A549 (cell line): ENCODE data around the gene NRSN2. TPM values are rescaled to one million over a fixed set of nuclear protein-coding genes. Genes with fewer than 3 reads are reported as not detected.

ENCODE experiments used
- ATAC-seq, 2 experiments: fragments of 200-7000 bp in 1 of 2; fragments of >200 bp in 1 of 2; cut with Nextera tagmentation in 1 of 2; cut with Tn5 transposase in 1 of 2; 3 replicates each; pipeline versions ENCODE4 v1.8.0 to v1.9.1; 2018 to 2020; ENCODE audit warnings: mild to moderate bottlenecking in 1 of 2, moderate library complexity in 1 of 2
- CTCF ChIA-PET: fragments of 300-600 bp; sonication (Branson Sonifier 250); formaldehyde crosslinking; extraction: SDS; loops from one replicate; lab custom pipeline; 2021; ENCODE audit warnings: antibody characterized with exemption, inconsistent platforms; lab: Yijun Ruan, JAX
- POLR2A ChIA-PET: fragments of 350-600 bp; formaldehyde crosslinking; extraction: SDS; loops from one replicate; lab custom pipeline; 2021; ENCODE audit warnings: antibody characterized with exemption, inconsistent platforms; lab: Yijun Ruan, JAX
- DNase-seq, 2 experiments: peaks; one replicate each; pipeline versions ENCODE4 v3.0.0 to v3.0.0-alpha.2; 2011 to 2016; ENCODE audit warnings: low read depth in 1 of 2, low spot score in 1 of 2
- FAIRE-seq: peaks from 2 replicates; lab custom pipeline; 2011; peaks lifted over from hg19 to GRCh38; lab: Jason Lieb, UNC
- H3K27ac ChIP-seq, 2 experiments: fragments of >200 bp; sonication (Bioruptor Twin); formaldehyde crosslinking; 3 replicates each; pipeline ENCODE4 v1.5.1; 2016 to 2017
- H3K4me1 ChIP-seq: fragments of >200 bp; sonication (Bioruptor Twin); formaldehyde crosslinking; 3 replicates; pipeline ENCODE4 v1.6.1; 2016
- H3K4me2 ChIP-seq: fragments of >200 bp; sonication (Bioruptor Twin); formaldehyde crosslinking; 3 replicates; pipeline ENCODE4 v1.6.1; 2016
- H3K4me3 ChIP-seq: fragments of >200 bp; sonication (Bioruptor Twin); formaldehyde crosslinking; 3 replicates; pipeline ENCODE4 v1.5.1; 2016
- H3K9me3 ChIP-seq: fragments of >200 bp; sonication (Bioruptor Twin); formaldehyde crosslinking; 3 replicates; pipeline ENCODE4 v1.6.1; 2016
- CHD2 ChIP-seq: fragments of 150-350 bp; IDR thresholded peaks from 2 replicates; pipeline ENCODE4 v1.6.1; 2014; ENCODE audit warnings: low read length; ENCODE audit not compliant: partially characterized antibody
- EHF ChIP-seq: fragments of 250-450 bp; sonication (Bioruptor Pico); IDR thresholded peaks from 2 replicates; pipeline ENCODE4 v1.5.0; 2020; ENCODE audit warnings: mild to moderate bottlenecking
- EHMT2 ChIP-seq: fragments of 200-600 bp; sonication (generic); IDR thresholded peaks from 2 replicates; pipeline ENCODE4 v1.6.1; 2016; ENCODE audit warnings: antibody characterized with exemption, low read depth, mild to moderate bottlenecking, moderate library complexity
- FOSB ChIP-seq: fragments of 250-450 bp; sonication (Bioruptor Pico); IDR thresholded peaks from 2 replicates; pipeline ENCODE4 v1.5.0; 2020; ENCODE audit warnings: mild to moderate bottlenecking, moderate library complexity
- GATA3 ChIP-seq: IDR thresholded peaks from 2 replicates; pipeline ENCODE4 v1.6.1; 2012; ENCODE audit warnings: borderline replicate concordance
- HEYL ChIP-seq: fragments of 250-450 bp; sonication (Bioruptor Pico); IDR thresholded peaks from 2 replicates; pipeline ENCODE4 v1.8.0; 2021; ENCODE audit warnings: mild to moderate bottlenecking, moderate library complexity
- HOXA7 ChIP-seq: fragments of 250-450 bp; sonication (Bioruptor Pico); IDR thresholded peaks from 2 replicates; pipeline ENCODE4 v1.5.0; 2020; ENCODE audit warnings: mild to moderate bottlenecking, moderate library complexity
- HOXB13 ChIP-seq: fragments of 250-450 bp; sonication (Bioruptor Pico); IDR thresholded peaks from 2 replicates; pipeline ENCODE4 v1.5.0; 2020; ENCODE audit warnings: low read depth, mild to moderate bottlenecking, moderate library complexity
- JUN ChIP-seq, 2 experiments: fragments of >200 bp; sonication (Bioruptor Twin); formaldehyde crosslinking; IDR thresholded peaks; 2 replicates in 1 of 2; 3 replicates in 1 of 2; pipeline ENCODE4 v1.6.1; 2016 to 2017
- MAFK ChIP-seq: fragments of 450-650 bp; IDR thresholded peaks from 2 replicates; pipeline ENCODE4 v1.6.1; 2014; ENCODE audit not compliant: partially characterized antibody
- MYC ChIP-seq: IDR thresholded peaks from 2 replicates; pipeline ENCODE4 v1.6.1; 2012; ENCODE audit warnings: mild to moderate bottlenecking, inconsistent platforms, low read length, improper control_type of control experiment, borderline replicate concordance
- NPAS2 ChIP-seq: fragments of 250-450 bp; sonication (Bioruptor Pico); IDR thresholded peaks from 2 replicates; pipeline ENCODE4 v1.8.0; 2022; ENCODE audit warnings: mild to moderate bottlenecking, moderate library complexity, borderline replicate concordance
- PHF8 ChIP-seq: fragments of 200-600 bp; sonication (generic); IDR thresholded peaks from 2 replicates; pipeline ENCODE4 v1.6.1; 2016; ENCODE audit warnings: low read depth, mild to moderate bottlenecking, antibody characterized with exemption, moderate library complexity, borderline replicate concordance
- POLR2A ChIP-seq: IDR thresholded peaks from 2 replicates; pipeline ENCODE4 v1.6.1; 2012; ENCODE audit warnings: mild to moderate bottlenecking, low read length
- RAD21 ChIP-seq, 2 experiments: fragments of >200 bp in 1 of 2; sonication (Bioruptor Twin) in 1 of 2; formaldehyde crosslinking in 1 of 2; IDR thresholded peaks in 1 of 2; conservative IDR thresholded peaks in 1 of 2; 2 replicates in 1 of 2; 3 replicates in 1 of 2; pipeline ENCODE4 v1.6.1; 2012 to 2018; ENCODE audit warnings: inconsistent platforms in 1 of 2
- RARB ChIP-seq: fragments of 250-450 bp; sonication (Bioruptor Pico); IDR thresholded peaks from 2 replicates; pipeline ENCODE4 v1.8.0; 2021; ENCODE audit warnings: mild to moderate bottlenecking, moderate library complexity
- RFX5 ChIP-seq: fragments of 450-650 bp; IDR thresholded peaks from 2 replicates; pipeline ENCODE4 v1.7.1; 2014; ENCODE audit warnings: antibody characterized with exemption, mild to moderate bottlenecking, moderate library complexity
- ZNF302 ChIP-seq: fragments of 250-450 bp; sonication (Bioruptor Pico); IDR thresholded peaks from 2 replicates; pipeline ENCODE4 v1.9.0; 2021; ENCODE audit warnings: inconsistent platforms, mild to moderate bottlenecking, moderate library complexity
- WGBS: methylation state at CpG from one replicate; pipeline ENCODE4 v1.1.6; 2017; ENCODE audit errors: missing lambda C conversion rate; 5-methylcytosine and 5-hydroxymethylcytosine counted together
- polyA plus RNA-seq, 4 experiments: library from polyadenylated mRNA; depleted of rRNA in 3 of 4; stranded (reverse); fragments of >200 nt; fragmentation: RNase III in 1 of 4; extraction: RNeasy Plus Mini Kit Qiagen cat#74134 plus additional on column Dnase treatment in 1 of 4; gene quantifications; 2 replicates in 3 of 4; 3 replicates in 1 of 4; pipeline ENCODE4 v1.2.3, GENCODE V29; 2011 to 2017
- TF ChIP-seq, protein P1 (sequence below): IDR thresholded peaks from 2 replicates; pipeline ENCODE4 v1.6.1; 2012
- TF ChIP-seq, protein P2 (sequence below): IDR thresholded peaks from 2 replicates; pipeline ENCODE4 v1.6.1; 2012; ENCODE audit warnings: low read depth, borderline replicate concordance
- TF ChIP-seq, protein P3 (sequence below): fragments of >200 bp; sonication (Bioruptor Twin); formaldehyde crosslinking; IDR thresholded peaks from 2 replicates; pipeline ENCODE4 v1.6.1; 2016
- TF ChIP-seq, protein P4 (sequence below): fragments of 250-450 bp; sonication (Bioruptor Pico); IDR thresholded peaks from 2 replicates; pipeline ENCODE4 v1.5.0; 2021; ENCODE audit warnings: mild to moderate bottlenecking, moderate library complexity, borderline replicate concordance
- TF ChIP-seq, protein P5 (sequence below): fragments of 200-600 bp; sonication (generic); IDR thresholded peaks from 2 replicates; pipeline ENCODE4 v1.6.1; 2016; ENCODE audit warnings: antibody characterized with exemption, mild to moderate bottlenecking, moderate library complexity

Gene NRSN2
- polyA plus RNA-seq, 2 of the 4 experiments (the other 2 are of a cell fraction) = 47.5 to 74.8 TPM

DNA sequence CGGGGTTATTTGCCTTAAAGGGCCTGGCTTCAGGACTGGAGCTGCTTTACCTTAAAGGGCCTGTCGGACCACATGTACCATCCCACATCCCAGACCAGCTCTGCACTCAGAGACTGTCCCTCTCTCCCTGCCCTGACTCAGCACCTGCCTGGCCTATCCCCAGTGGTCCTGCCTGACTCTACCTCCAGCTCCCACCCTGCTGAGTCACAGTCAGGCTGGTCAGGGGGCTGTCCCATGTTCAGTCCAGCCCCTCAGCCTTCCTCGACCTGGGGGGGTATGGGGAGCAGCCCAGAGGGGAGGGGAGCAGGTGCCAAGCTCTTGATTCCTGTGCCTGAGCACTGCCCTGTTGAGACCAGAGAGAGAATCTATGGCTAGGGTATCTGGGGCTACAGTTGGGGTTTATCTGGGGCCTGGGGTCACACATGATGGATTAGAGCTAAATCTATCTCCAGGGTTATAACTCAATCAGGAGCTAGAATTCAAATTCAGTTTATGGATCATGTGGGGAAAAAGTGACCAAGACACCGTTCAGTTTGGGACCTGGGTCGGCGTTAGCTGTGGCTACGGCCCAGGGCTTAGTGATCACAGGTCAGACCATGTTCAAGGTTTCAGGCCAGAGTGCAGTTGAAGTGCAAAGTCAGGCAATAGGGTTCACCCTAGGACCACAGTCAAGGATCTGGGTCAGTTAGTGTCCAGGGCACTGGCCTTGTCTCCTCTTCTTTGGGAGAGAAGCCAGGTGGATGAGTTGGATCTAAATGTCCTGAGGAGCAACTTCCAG, 24.3 kb downstream of the NRSN2 start:
- ChIA-PET CTCF (interaction anchor here (0.8 to 50.3 kb wide), 13 partner anchors 7 to 368 kb away, joined by 3 to 1229 read pairs (median 5); partner anchors contain the start of gene TRIB3), POLR2A (interaction anchor here (0.6 to 5.7 kb wide), 5 partner anchors 9 to 36 kb away, joined by 3 to 77 read pairs (median 5); partner anchors contain the start of genes RBCK1 and TRIB3)
- no peaks in the 10 kb centered on the region for H3K9me3 ChIP-seq
- H3K27ac ChIP-seq = peak overlapping the region; percentile 94 to 98
- peaks cover 84% of the 10 kb centered on the region for H3K4me1 ChIP-seq
- WGBS = 78% methylated on average over 7 of the region's 7 CpGs
- TF ChIP-seq HOXA7 (CRISPR knock-in tag) (no peak), CHD2 (no peak), MAFK (peak; percentile 42), ZNF302 (CRISPR knock-in tag) (no peak), POLR2A (no peak), GATA3 (no peak), HEYL (CRISPR knock-in tag) (0 out of 2 replicates have a peak, but pooled peaks have one; percentile 5)
- TF ChIP-seq, protein P1, sequence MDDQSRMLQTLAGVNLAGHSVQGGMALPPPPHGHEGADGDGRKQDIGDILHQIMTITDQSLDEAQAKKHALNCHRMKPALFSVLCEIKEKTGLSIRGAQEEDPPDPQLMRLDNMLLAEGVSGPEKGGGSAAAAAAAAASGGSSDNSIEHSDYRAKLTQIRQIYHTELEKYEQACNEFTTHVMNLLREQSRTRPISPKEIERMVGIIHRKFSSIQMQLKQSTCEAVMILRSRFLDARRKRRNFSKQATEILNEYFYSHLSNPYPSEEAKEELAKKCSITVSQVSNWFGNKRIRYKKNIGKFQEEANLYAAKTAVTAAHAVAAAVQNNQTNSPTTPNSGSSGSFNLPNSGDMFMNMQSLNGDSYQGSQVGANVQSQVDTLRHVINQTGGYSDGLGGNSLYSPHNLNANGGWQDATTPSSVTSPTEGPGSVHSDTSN = no peak
- H3K4me2 ChIP-seq = peak overlapping the region; percentile 54
- no peak overlapping the region; the same call in 2 of the 3 replicates for H3K4me3 ChIP-seq
- no peak for DNase-seq
- no peak for FAIRE-seq
- peak; percentile 33 to 34; a peak in 5 of 6 replicates for ATAC-seq

DNA sequence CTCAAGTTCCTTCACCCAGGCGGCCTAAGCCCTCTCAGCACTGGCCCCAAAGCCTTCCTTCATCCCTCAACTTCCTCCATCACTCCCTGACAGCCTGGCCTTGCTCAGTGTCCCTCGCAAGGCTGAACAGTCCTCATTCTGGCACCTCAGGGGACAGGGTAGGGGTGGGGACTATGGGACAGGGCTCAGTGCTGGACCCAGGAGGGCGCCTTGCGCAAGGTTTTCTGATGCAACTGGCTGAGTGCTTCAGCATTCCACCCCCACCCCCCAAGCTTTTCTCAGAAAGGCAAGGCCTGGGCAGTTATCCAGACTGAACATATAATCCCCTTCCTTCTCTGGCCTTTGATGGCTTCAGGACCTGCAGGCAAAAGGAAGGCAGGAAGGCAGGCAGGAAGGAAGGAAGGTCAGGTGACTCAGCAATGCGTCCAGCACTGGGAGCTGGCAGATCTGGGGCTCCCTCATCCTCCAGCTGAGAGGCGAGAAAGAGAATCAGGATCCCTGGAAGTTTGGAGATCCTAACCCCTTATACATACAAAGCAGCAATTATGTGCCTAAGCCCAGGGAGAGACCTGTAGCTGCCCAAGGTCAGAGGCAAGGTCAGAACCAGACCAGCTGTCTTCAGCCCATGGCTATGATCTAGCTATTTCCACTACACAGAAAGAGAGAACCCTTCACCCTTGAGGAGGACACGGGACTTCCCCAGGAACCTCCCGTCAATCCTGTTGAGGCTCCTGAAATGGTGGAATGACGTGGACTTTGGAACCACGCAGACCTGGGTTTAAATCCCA, 25.0 kb downstream of the NRSN2 start:
- no peak overlapping the region; the same call in 2 of the 3 replicates for H3K4me3 ChIP-seq
- H3K4me2 ChIP-seq = peak overlapping the region; percentile 54
- ATAC-seq (peak; percentile 73 to 74), DNase-seq (peak; percentile 84 to 96), FAIRE-seq (peak; percentile 76)
- H3K9me3 ChIP-seq = no peaks in the 10 kb centered on the region
- H3K27ac ChIP-seq = peak overlapping the region; percentile 94 to 98
- WGBS = 53% methylated on average over 10 of the region's 10 CpGs
- POLR2A ChIA-PET = interaction anchor here (0.7 to 5.7 kb wide), 6 partner anchors 9 to 36 kb away, joined by 3 to 77 read pairs (median 4); partner anchors contain the start of genes RBCK1 and TRIB3
- H3K4me1 ChIP-seq = peaks cover 81% of the 10 kb centered on the region
- CTCF ChIA-PET = interaction anchor here (0.8 to 50.3 kb wide), 12 partner anchors 9 to 367 kb away, joined by 3 to 1229 read pairs (median 5); partner anchors contain the start of gene TRIB3
- TF ChIP-seq CHD2 (no peak), MYC (no peak), NPAS2 (CRISPR knock-in tag) (no peak), HOXB13 (CRISPR knock-in tag) (peak; percentile 70; the same call in 1 of the 2 replicates), RAD21 (conservative IDR thresholded peaks at IDR 0.05 in 1 of 2, IDR thresholded peaks at IDR 0.05 in 1 of 2) (peak in 1 of 2 experiments; percentile 58; a peak in 3 of 5 replicates), EHMT2 (no peak), RARB (no peak), JUN (IDR thresholded peaks at IDR 0.05) (peak; percentile 98 to 99), FOSB (CRISPR knock-in tag) (no peak), EHF (CRISPR knock-in tag) (peak; percentile 80; the same call in 1 of the 2 replicates), PHF8 (no peak), RFX5 (no peak)
- TF ChIP-seq, protein P2, sequence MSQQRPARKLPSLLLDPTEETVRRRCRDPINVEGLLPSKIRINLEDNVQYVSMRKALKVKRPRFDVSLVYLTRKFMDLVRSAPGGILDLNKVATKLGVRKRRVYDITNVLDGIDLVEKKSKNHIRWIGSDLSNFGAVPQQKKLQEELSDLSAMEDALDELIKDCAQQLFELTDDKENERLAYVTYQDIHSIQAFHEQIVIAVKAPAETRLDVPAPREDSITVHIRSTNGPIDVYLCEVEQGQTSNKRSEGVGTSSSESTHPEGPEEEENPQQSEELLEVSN = peak; percentile 64; the same call in 1 of the 2 replicates
- TF ChIP-seq, protein P3, sequence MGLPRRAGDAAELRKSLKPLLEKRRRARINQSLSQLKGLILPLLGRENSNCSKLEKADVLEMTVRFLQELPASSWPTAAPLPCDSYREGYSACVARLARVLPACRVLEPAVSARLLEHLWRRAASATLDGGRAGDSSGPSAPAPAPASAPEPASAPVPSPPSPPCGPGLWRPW = peak; percentile 99
- TF ChIP-seq, protein P4, sequence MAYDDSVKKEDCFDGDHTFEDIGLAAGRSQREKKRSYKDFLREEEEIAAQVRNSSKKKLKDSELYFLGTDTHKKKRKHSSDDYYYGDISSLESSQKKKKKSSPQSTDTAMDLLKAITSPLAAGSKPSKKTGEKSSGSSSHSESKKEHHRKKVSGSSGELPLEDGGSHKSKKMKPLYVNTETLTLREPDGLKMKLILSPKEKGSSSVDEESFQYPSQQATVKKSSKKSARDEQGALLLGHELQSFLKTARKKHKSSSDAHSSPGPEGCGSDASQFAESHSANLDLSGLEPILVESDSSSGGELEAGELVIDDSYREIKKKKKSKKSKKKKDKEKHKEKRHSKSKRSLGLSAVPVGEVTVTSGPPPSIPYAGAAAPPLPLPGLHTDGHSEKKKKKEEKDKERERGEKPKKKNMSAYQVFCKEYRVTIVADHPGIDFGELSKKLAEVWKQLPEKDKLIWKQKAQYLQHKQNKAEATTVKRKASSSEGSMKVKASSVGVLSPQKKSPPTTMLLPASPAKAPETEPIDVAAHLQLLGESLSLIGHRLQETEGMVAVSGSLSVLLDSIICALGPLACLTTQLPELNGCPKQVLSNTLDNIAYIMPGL (CRISPR knock-in tag) = no peak
- TF ChIP-seq, protein P5, sequence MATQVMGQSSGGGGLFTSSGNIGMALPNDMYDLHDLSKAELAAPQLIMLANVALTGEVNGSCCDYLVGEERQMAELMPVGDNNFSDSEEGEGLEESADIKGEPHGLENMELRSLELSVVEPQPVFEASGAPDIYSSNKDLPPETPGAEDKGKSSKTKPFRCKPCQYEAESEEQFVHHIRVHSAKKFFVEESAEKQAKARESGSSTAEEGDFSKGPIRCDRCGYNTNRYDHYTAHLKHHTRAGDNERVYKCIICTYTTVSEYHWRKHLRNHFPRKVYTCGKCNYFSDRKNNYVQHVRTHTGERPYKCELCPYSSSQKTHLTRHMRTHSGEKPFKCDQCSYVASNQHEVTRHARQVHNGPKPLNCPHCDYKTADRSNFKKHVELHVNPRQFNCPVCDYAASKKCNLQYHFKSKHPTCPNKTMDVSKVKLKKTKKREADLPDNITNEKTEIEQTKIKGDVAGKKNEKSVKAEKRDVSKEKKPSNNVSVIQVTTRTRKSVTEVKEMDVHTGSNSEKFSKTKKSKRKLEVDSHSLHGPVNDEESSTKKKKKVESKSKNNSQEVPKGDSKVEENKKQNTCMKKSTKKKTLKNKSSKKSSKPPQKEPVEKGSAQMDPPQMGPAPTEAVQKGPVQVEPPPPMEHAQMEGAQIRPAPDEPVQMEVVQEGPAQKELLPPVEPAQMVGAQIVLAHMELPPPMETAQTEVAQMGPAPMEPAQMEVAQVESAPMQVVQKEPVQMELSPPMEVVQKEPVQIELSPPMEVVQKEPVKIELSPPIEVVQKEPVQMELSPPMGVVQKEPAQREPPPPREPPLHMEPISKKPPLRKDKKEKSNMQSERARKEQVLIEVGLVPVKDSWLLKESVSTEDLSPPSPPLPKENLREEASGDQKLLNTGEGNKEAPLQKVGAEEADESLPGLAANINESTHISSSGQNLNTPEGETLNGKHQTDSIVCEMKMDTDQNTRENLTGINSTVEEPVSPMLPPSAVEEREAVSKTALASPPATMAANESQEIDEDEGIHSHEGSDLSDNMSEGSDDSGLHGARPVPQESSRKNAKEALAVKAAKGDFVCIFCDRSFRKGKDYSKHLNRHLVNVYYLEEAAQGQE = no peak
- TF ChIP-seq, protein P1 = no peak; the same call in 1 of the 2 replicates
